Measurements from ENCODE around the gene SPIN1.
"Not testable (repeated sequence)": the region's sequence is repeated elsewhere in the genome, so short reads cannot be mapped to it uniquely, and the experiment has no call there.

The SPIN1 gene

GRCh38 chr9:88388203-88388885 lies at the start of gene SPIN1:
TSS of gene SPIN1 (plus strand) at chr9:88388444. CDS start at chr9:88426540, 38,096 bp downstream.
- peaks cover 34% of the 10 kb centered on the region for H3K4me1 ChIP-seq (ENCODE audit: control insufficient read depth, low read depth, low read length)
- peak within 1 kb of the TSS; percentile 80 for H3K27ac ChIP-seq (ENCODE audit: low read length)
- H3K9ac ChIP-seq (ENCODE audit: low read length) = peak within 1 kb of the TSS; percentile 87
- peaks cover 10% of the 10 kb centered on the region for H3K27me3 ChIP-seq (ENCODE audit: control insufficient read depth, insufficient read depth, low read length)
- H3K4me3 ChIP-seq (ENCODE audit: low read length) = peak within 1 kb of the TSS; percentile 89
- peaks cover 15% of the 10 kb centered on the region for H3K36me3 ChIP-seq (ENCODE audit: control insufficient read depth, low read depth, low read length)
- no peaks in the 10 kb centered on the region for H3K9me3 ChIP-seq (ENCODE audit: control insufficient read depth, low read depth, low read length)

- H3K4me1 ChIP-seq (ENCODE audit: control insufficient read depth, low read depth, low read length) = peaks cover 4% of the 10 kb centered on the region
- H3K27ac ChIP-seq (ENCODE audit: low read length) = no peak overlapping the region
- H3K4me3 ChIP-seq (ENCODE audit: low read length) = no peak overlapping the region
- no peaks in the 10 kb centered on the region for H3K9me3 ChIP-seq (ENCODE audit: control insufficient read depth, low read depth, low read length)
- no peaks in the 10 kb centered on the region for H3K27me3 ChIP-seq (ENCODE audit: control insufficient read depth, insufficient read depth, low read length)
- no peak overlapping the region for H3K9ac ChIP-seq (ENCODE audit: low read length)
- H3K36me3 ChIP-seq (ENCODE audit: control insufficient read depth, low read depth, low read length) = no peaks in the 10 kb centered on the region
Observed at GRCh38 chr9:88339317-88339716, 48.9 kb upstream of the SPIN1 start.

GRCh38 chr9:88342246-88342645 lies 46.0 kb upstream of the SPIN1 start:
- Histone ChIP-seq H3K4me1 (ENCODE audit: control insufficient read depth, low read depth, low read length) (peaks cover 4% of the 10 kb centered on the region), H3K27ac (ENCODE audit: low read length) (no peak overlapping the region), H3K9ac (ENCODE audit: low read length) (no peak overlapping the region), H3K36me3 (ENCODE audit: control insufficient read depth, low read depth, low read length) (no peaks in the 10 kb centered on the region), H3K27me3 (ENCODE audit: control insufficient read depth, insufficient read depth, low read length) (no peaks in the 10 kb centered on the region), H3K9me3 (ENCODE audit: control insufficient read depth, low read depth, low read length) (no peaks in the 10 kb centered on the region), H3K4me3 (ENCODE audit: low read length) (no peak overlapping the region)

- Histone ChIP-seq H3K27me3 (ENCODE audit: control insufficient read depth, insufficient read depth, low read length) (no peaks in the 10 kb centered on the region), H3K9me3 (ENCODE audit: control insufficient read depth, low read depth, low read length) (no peaks in the 10 kb centered on the region), H3K36me3 (ENCODE audit: control insufficient read depth, low read depth, low read length) (no peaks in the 10 kb centered on the region), H3K4me3 (ENCODE audit: low read length) (no peak overlapping the region), H3K27ac (ENCODE audit: low read length) (no peak overlapping the region), H3K9ac (ENCODE audit: low read length) (no peak overlapping the region), H3K4me1 (ENCODE audit: control insufficient read depth, low read depth, low read length) (no peaks in the 10 kb centered on the region)
Observed at GRCh38 chr9:88344013-88344412, 44.2 kb upstream of the SPIN1 start.

- H3K36me3 ChIP-seq (ENCODE audit: control insufficient read depth, low read depth, low read length) = not testable (repeated sequence)
Observed at GRCh38 chr9:88350354-88350753, 37.9 kb upstream of the SPIN1 start.

GRCh38 chr9:88355166-88355565 lies 33.1 kb upstream of the SPIN1 start:
- no peak overlapping the region for H3K4me3 ChIP-seq (ENCODE audit: low read length)
- no peak overlapping the region for H3K9ac ChIP-seq (ENCODE audit: low read length)
- no peaks in the 10 kb centered on the region for H3K4me1 ChIP-seq (ENCODE audit: control insufficient read depth, low read depth, low read length)
- no peaks in the 10 kb centered on the region for H3K27me3 ChIP-seq (ENCODE audit: control insufficient read depth, insufficient read depth, low read length)
- no peaks in the 10 kb centered on the region for H3K9me3 ChIP-seq (ENCODE audit: control insufficient read depth, low read depth, low read length)
- no peaks in the 10 kb centered on the region for H3K36me3 ChIP-seq (ENCODE audit: control insufficient read depth, low read depth, low read length)
- no peak overlapping the region for H3K27ac ChIP-seq (ENCODE audit: low read length)

More at GRCh38 chr9:88350354-88350753, 37.9 kb upstream of the SPIN1 start:
- not testable (repeated sequence) for H3K27me3 ChIP-seq (ENCODE audit: control insufficient read depth, insufficient read depth, low read length); H3K27ac ChIP-seq (ENCODE audit: low read length); H3K4me3 ChIP-seq (ENCODE audit: low read length); H3K9me3 ChIP-seq (ENCODE audit: control insufficient read depth, low read depth, low read length); H3K4me1 ChIP-seq (ENCODE audit: control insufficient read depth, low read depth, low read length); H3K9ac ChIP-seq (ENCODE audit: low read length)

- not testable (repeated sequence) for H3K9me3 ChIP-seq (ENCODE audit: control insufficient read depth, low read depth, low read length); H3K36me3 ChIP-seq (ENCODE audit: control insufficient read depth, low read depth, low read length)
Observed at GRCh38 chr9:88357250-88357649, 31.0 kb upstream of the SPIN1 start.

GRCh38 chr9:88358723-88359122 lies 29.5 kb upstream of the SPIN1 start:
- H3K9ac ChIP-seq (ENCODE audit: low read length) = no peak overlapping the region
- H3K27ac ChIP-seq (ENCODE audit: low read length) = no peak overlapping the region
- no peaks in the 10 kb centered on the region for H3K36me3 ChIP-seq (ENCODE audit: control insufficient read depth, low read depth, low read length)
- H3K9me3 ChIP-seq (ENCODE audit: control insufficient read depth, low read depth, low read length) = no peaks in the 10 kb centered on the region
- H3K4me1 ChIP-seq (ENCODE audit: control insufficient read depth, low read depth, low read length) = peaks cover 2% of the 10 kb centered on the region
- no peak overlapping the region for H3K4me3 ChIP-seq (ENCODE audit: low read length)
- H3K27me3 ChIP-seq (ENCODE audit: control insufficient read depth, insufficient read depth, low read length) = no peaks in the 10 kb centered on the region

More at GRCh38 chr9:88357250-88357649, 31.0 kb upstream of the SPIN1 start:
- H3K27ac ChIP-seq (ENCODE audit: low read length); H3K4me1 ChIP-seq (ENCODE audit: control insufficient read depth, low read depth, low read length); H3K4me3 ChIP-seq (ENCODE audit: low read length); H3K27me3 ChIP-seq (ENCODE audit: control insufficient read depth, insufficient read depth, low read length); H3K9ac ChIP-seq (ENCODE audit: low read length): not testable (repeated sequence)

GRCh38 chr9:88359974-88360373 lies 28.3 kb upstream of the SPIN1 start:
- H3K36me3 ChIP-seq (ENCODE audit: control insufficient read depth, low read depth, low read length) = no peaks in the 10 kb centered on the region
- H3K9me3 ChIP-seq (ENCODE audit: control insufficient read depth, low read depth, low read length) = no peaks in the 10 kb centered on the region
- H3K27ac ChIP-seq (ENCODE audit: low read length) = no peak overlapping the region
- peaks cover 2% of the 10 kb centered on the region for H3K4me1 ChIP-seq (ENCODE audit: control insufficient read depth, low read depth, low read length)
- no peak overlapping the region for H3K9ac ChIP-seq (ENCODE audit: low read length)
- H3K4me3 ChIP-seq (ENCODE audit: low read length) = no peak overlapping the region
- no peaks in the 10 kb centered on the region for H3K27me3 ChIP-seq (ENCODE audit: control insufficient read depth, insufficient read depth, low read length)

- Histone ChIP-seq H3K36me3 (ENCODE audit: control insufficient read depth, low read depth, low read length) (no peaks in the 10 kb centered on the region), H3K27me3 (ENCODE audit: control insufficient read depth, insufficient read depth, low read length) (no peaks in the 10 kb centered on the region), H3K9me3 (ENCODE audit: control insufficient read depth, low read depth, low read length) (no peaks in the 10 kb centered on the region), H3K9ac (ENCODE audit: low read length) (no peak overlapping the region), H3K4me3 (ENCODE audit: low read length) (no peak overlapping the region), H3K27ac (ENCODE audit: low read length) (no peak overlapping the region), H3K4me1 (ENCODE audit: control insufficient read depth, low read depth, low read length) (peaks cover 2% of the 10 kb centered on the region)
Observed at GRCh38 chr9:88362681-88363080, 25.6 kb upstream of the SPIN1 start.

- Histone ChIP-seq H3K27ac (ENCODE audit: low read length) (no peak overlapping the region), H3K4me1 (ENCODE audit: control insufficient read depth, low read depth, low read length) (peaks cover 2% of the 10 kb centered on the region), H3K9me3 (ENCODE audit: control insufficient read depth, low read depth, low read length) (no peaks in the 10 kb centered on the region), H3K4me3 (ENCODE audit: low read length) (no peak overlapping the region), H3K27me3 (ENCODE audit: control insufficient read depth, insufficient read depth, low read length) (no peaks in the 10 kb centered on the region), H3K9ac (ENCODE audit: low read length) (no peak overlapping the region), H3K36me3 (ENCODE audit: control insufficient read depth, low read depth, low read length) (no peaks in the 10 kb centered on the region)
Observed at GRCh38 chr9:88363661-88364060, 24.6 kb upstream of the SPIN1 start.

GRCh38 chr9:88364706-88365105 lies 23.5 kb upstream of the SPIN1 start:
- no peak overlapping the region for H3K27ac ChIP-seq (ENCODE audit: low read length)
- no peaks in the 10 kb centered on the region for H3K27me3 ChIP-seq (ENCODE audit: control insufficient read depth, insufficient read depth, low read length)
- peaks cover 2% of the 10 kb centered on the region for H3K4me1 ChIP-seq (ENCODE audit: control insufficient read depth, low read depth, low read length)
- H3K9me3 ChIP-seq (ENCODE audit: control insufficient read depth, low read depth, low read length) = no peaks in the 10 kb centered on the region
- no peak overlapping the region for H3K4me3 ChIP-seq (ENCODE audit: low read length)
- H3K9ac ChIP-seq (ENCODE audit: low read length) = no peak overlapping the region
- H3K36me3 ChIP-seq (ENCODE audit: control insufficient read depth, low read depth, low read length) = no peaks in the 10 kb centered on the region

Measured in iPS-18a (cell line).